GM18508 (cell line): ENCODE data around the gene CUX1.

ENCODE experiments used
- ATAC-seq: cut with Tn5 transposase; IDR thresholded peaks from one replicate; pipeline ENCODE4 v1.9.1; 2021; ENCODE audit warnings: moderate number of reproducible peaks; ENCODE audit not compliant: insufficient read depth, unreplicated experiment

Gene CUX1, protein sequence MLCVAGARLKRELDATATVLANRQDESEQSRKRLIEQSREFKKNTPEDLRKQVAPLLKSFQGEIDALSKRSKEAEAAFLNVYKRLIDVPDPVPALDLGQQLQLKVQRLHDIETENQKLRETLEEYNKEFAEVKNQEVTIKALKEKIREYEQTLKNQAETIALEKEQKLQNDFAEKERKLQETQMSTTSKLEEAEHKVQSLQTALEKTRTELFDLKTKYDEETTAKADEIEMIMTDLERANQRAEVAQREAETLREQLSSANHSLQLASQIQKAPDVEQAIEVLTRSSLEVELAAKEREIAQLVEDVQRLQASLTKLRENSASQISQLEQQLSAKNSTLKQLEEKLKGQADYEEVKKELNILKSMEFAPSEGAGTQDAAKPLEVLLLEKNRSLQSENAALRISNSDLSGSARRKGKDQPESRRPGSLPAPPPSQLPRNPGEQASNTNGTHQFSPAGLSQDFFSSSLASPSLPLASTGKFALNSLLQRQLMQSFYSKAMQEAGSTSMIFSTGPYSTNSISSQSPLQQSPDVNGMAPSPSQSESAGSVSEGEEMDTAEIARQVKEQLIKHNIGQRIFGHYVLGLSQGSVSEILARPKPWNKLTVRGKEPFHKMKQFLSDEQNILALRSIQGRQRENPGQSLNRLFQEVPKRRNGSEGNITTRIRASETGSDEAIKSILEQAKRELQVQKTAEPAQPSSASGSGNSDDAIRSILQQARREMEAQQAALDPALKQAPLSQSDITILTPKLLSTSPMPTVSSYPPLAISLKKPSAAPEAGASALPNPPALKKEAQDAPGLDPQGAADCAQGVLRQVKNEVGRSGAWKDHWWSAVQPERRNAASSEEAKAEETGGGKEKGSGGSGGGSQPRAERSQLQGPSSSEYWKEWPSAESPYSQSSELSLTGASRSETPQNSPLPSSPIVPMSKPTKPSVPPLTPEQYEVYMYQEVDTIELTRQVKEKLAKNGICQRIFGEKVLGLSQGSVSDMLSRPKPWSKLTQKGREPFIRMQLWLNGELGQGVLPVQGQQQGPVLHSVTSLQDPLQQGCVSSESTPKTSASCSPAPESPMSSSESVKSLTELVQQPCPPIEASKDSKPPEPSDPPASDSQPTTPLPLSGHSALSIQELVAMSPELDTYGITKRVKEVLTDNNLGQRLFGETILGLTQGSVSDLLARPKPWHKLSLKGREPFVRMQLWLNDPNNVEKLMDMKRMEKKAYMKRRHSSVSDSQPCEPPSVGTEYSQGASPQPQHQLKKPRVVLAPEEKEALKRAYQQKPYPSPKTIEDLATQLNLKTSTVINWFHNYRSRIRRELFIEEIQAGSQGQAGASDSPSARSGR (N-terminal part only)

DNA sequence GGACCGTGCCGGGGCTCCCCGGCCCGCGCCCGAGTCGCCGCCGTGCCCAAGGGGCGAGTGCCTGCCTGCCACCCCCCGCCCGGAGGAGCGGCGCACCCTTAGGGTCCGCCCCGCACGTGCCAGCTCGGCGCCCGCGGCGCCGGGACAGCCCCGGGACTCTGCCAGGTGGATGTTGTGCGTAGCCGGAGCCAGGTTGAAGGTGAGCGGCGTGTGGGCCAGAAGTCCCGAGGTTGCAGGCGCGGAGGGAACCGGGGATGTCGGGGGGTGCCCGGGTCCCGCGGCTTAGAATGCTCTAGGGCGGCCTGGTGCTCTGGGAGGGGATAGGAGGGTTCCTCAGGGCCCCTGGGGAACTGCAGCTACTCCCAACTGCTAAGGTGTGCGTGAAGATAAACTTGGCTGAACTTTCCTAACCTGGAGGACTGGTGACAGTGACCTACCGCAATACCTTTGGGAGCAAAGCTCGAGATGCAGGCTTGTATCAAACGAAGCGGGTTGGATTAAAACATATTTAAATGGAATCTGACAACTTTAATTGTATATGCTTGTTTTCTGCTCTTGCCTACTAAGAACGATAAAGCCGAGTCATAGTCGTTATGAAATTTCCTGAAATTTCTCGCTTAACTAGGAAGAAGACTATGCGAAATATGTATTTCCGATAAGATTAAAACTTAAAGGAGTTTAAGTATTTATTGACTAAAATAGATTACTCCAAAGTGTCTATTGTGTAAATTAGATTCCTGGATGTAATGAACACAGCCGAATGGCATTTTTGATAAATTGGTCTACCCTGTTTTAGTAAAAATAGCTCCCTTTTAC is at the start of gene CUX1:
TSS of gene CUX1 (plus strand) at position 156 of the 816 bp plus-strand sequence. CDS start at position 170, 14 bp downstream.
- no peak for ATAC-seq

DNA sequence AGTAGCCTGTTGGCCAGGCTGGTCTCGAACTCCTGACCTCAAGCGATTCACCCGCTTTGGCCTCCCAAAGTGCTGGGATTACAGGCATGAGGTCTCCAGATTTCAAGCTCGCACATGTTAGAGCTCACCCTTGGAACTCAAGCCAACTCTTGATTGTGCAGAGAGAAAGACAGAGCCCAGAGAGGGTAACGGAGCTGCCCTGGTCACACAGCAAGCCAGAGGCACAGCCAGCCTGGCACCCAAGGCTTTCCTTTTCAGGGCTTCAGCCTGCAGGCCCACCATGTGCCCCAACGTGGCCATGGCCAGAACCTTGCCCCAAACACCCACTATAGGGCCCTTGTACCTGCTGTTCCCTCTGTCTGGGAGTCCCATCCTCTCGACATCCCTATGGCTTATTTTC is 49.1 kb upstream of the CUX1 start:
- no peak for ATAC-seq

DNA sequence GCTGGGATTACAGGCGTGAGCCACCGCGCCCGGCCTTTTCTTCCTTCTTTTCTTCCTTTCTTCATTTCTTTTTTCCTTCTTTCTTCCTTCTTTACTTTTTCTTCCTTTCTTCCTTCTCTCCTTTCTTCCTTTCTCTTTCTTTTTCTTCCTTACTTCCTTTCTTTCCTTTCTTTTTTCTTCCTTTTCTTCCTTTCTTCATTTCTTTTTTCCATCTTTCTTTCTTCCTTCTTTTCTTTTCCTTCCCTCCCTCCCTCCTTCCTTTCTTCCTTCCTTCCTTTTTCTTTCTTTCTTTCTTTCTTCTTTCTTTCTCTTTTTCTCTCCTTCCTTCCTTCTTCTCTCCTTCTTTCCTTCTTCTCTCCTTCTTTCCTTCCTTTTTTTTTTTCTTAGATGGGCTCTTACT is 47.0 kb upstream of the CUX1 start:
- no peak for ATAC-seq

DNA sequence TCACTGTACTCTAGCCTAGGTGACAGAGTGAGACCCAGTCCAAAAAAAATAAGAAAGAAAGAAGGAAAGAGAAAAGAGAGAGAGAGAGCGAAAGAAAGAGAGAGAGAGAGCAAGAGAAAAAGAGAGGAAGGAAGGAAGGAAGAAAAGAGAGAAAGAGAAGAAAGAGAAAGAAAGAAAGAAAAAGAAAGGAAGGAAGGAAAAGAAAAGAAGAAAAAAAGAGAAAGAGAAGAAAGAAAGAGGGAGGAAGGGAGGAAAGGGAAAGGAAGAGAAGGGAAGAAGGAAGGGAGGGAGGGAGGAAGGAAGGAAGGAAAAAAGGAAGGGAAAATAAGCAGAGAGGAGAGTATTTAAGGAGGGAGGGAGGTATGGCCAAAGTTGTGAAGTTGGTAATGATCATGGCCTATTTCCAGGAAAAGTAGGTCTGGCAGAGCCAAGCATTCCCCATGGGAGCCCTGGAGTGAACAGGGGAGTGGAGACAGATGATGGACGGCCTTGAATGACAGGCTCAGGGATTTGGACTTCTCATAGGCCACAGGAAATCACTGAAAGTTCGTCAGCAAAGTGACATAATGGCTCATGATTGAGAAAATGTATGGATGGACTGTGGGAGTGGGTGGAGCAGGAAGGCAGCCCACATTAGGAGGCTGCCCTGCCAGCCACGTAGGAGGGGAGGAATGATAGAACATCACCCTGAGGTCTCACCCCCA is 44.8 kb upstream of the CUX1 start:
- no peak for ATAC-seq

DNA sequence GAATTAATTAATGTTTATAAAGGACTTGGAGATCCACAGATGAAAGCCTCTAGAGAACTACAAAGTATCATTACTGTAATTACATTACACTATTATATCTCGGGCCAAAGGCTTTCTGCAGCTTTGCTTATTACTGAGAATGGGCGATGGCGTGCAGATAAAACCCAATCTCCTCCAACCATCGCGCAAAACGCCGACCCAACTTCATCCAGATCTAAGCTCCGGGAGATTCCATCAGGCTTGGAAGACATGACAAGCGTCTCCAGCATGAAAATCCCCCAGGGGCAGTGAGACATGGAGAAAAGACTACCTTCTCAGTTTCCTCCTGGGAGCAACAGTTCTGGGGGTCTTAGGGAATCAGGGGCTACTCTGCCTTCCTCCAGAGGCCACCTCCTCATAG is 42.2 kb upstream of the CUX1 start:
- ATAC-seq = no peak

DNA sequence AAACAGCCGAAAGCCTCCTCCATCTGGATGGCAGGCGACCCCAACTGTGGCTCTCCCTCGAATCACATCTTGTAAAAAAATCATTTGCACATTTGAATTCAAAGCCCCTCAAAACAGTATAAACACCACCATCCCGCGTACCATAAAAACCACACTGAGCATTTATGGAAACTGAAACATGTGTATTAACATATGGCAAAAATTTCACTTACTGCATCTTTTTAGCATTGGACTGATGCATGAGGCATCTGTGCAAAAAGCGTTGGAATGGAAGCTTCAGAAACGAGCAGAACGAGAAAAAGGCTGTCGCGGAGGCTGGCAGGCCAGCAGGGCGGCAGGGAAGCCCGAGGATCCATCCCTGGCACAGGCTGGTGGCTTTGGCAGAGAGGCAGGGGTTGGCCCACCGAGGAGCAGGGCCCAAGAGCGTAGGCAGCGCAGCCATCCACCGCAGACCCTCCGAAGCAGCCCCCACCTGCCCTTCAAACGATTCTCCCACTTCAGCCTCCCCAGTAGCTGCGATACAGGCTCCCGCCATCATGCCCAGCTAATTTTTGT is 39.3 kb upstream of the CUX1 start:
- no peak for ATAC-seq

DNA sequence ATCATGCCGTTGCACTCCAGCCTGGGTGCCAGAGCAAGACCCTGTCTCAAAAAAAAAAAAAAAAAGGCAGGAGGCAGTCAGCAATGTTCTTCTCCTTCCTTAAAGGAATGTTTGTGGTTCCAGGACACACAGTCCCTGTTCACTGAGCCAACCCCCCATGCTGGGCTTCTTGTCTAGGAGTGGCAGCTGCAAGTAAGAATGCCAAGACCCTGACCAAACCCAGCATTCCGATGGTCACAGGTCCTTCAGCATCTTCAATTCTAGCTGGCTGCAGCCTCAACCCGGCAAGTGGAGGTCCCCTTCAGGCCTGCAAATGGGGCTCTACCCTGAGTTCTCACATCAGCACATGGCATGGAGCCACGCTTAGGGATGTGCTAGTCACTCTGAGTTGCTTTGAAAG is 38.2 kb upstream of the CUX1 start:
- ATAC-seq = no peak

DNA sequence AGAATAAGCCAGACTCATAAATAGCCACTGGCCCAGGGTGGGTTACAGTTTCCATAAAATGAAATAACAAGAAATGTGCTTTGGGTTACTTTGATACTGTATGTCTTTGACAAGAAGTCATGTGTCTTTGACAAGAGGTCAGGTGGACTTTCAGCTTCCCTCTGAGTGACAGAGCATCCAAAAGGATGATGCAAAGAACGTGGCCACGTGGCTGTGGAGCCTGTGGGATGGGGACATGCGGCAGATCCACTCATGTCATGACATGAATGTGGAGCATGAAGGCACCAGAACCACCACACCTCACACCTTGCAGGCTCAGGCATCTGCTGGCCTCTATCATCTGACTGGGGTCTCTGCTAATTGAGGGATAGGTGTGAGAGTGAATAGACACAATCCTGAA is 37.1 kb upstream of the CUX1 start:
- ATAC-seq = no peak

DNA sequence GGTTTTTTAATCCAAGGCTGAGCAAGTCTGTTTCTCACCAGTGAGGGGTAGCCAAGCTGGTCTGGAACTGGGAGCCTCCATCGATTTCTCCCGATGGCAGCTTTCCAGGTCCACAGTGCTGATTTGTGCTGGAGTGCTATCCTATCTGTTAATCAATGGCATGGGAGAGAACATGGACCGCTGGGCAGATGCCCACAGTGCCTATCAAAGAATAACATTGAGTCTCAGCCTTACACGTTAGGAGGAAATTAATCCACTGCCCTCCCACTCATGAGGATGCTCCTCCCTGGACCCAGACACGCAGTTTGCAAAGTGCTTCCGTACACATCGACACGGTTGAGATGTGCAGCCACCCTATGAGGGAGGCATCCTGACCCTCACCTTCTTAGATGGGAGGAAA is 36.0 kb upstream of the CUX1 start:
- no peak for ATAC-seq

DNA sequence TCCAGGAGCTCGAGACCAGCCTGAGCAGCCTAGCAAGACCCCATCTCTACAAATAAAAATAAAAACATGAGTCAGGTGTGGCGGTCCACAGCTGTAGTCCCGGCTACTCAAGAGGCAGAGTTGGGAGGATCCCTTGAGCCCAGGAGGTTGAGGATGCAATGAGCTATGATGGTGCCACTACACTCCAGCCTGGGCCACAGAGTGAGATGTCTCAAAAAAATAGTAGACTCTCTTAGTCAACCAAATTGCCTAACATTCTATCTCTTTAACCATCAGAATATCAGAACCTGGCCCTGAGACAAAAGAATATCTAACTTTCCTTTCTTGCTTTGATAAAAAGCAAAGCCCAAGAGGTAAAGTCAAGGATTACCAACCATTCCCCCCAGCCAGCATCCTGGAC is 35.0 kb upstream of the CUX1 start:
- no peak for ATAC-seq

DNA sequence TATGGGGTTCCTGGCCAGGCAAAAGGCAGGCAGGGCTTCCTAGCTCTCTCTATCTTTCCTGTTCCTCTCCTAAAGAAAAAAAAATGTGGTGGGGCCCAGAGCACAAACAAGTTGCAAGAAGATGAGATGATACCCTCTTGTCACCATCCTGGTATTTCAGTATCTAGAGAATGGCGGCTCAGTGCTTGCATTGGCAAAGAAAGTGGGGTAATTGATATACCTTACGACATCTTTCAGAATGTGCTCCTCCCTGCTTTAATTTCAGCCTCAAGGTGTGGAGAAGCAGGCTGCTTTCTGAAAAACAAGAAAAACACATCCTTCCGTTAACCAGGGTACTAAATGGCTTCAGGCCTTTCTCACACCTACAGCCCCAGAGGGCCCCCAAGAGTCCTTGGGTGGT is 34.5 kb upstream of the CUX1 start:
- ATAC-seq = no peak

DNA sequence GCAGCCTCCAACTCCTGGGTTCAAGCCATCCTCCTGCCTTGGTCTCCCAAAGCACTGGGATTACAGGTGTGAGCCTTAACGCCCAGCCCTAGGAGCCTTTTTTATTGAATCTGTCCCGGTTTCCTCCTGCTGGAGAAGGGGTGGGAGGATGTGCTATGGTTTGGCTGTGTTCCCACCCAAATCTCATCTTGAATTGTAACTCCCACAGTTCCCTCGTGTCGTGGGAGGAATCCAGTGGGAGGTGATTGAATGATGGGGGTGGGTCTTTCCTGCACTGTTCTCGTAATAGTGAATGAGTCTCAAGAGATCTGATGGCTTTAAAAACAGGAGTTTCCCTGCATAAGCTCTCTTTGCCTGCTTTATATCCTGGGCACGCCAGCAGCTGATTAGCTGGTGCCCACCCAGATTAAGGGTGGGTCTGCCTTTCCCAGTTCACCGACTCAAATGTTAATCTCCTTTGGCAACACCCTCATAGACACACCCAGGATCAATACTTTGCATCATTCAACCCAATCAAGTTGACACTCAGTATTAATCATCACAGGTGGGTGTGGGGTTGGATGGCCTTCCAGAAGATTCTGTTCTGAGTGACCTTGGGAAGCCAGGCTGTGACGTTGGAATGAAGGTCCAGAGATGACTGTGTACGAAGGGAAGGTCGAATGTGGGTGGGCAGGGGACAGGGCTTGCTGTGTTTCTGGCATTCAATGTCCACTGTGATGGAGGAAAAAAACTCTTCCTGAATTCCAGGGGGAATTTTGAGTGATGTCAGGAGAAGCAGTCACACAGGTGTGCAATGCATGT is 33.8 kb upstream of the CUX1 start:
- ATAC-seq = no peak

DNA sequence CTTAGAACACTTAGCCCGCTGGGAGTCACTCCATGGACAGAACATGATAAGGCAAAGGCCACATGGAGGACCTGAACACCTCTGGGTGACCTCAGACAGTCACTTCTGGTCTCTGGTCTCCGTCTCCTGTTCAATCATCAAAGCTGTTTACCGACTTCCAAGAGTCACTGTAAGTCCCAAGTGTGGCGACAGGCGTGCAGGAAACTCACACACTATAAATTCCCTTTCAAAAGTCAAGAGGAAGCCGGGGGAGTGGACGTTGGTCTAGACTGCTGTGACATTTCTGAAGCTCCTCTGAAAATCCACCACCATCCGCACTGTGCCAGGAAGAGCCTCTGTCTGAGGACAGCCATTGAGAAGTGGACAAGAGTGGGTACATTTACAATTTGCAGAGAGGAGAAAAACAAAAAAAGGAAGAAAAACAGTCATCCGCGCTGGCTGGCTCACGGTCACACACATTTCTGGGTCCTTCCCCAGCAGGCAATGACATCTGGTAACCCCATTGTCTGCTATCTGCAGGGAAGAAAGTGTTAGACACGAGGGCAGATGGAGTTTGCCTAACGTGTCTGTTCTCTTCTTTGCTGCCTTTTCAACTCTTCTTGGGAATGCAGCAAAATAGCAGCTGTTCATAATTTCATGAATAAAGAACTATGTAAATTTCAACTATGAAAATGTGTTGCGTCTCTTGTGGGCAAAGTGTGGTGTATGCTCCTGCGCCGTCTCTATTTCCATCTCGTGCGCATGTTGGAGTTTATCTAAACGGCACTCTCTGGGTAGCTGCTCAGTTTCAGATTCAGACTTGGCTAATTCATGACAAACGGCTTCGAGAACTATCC is 32.9 kb upstream of the CUX1 start:
- ATAC-seq = no peak

DNA sequence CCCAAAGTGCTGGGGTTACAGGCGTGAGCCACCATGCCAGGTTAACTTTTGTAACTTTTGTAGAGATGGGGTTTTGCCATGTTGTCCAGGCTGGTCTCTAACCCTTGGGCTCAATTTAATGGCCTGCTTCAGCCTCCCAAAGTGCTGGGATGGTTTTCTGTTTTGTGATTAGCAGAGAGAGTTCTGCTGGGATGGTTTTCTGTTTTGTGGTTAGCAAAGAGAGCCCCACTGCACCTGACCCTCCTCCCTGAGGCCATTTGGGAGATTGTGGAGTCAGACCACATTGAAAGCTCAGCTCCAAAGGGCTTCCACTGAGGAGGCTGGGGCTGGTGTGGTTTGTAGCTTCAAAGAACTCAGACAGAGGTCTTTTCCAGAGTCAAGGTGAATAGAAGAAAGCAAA is 29.6 kb upstream of the CUX1 start:
- ATAC-seq = no peak

DNA sequence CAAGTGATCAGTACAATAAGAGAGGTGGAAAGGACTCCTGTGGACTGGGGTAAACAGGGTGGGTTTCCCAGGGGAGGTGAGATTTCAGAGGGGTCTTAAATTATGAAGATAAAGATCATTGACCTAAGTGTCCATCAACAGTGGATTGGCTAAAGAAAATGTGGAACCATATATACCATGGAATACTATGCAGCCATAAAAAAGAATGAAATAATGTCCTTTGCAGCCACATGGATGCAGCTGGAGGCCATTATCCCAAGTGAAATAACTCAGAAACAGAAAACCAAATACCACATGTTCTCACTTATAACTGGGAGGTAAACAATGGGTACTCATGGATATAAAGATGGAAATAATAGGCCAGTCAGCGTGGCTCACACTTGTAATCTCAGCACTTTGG is 28.9 kb upstream of the CUX1 start:
- ATAC-seq = no peak

DNA sequence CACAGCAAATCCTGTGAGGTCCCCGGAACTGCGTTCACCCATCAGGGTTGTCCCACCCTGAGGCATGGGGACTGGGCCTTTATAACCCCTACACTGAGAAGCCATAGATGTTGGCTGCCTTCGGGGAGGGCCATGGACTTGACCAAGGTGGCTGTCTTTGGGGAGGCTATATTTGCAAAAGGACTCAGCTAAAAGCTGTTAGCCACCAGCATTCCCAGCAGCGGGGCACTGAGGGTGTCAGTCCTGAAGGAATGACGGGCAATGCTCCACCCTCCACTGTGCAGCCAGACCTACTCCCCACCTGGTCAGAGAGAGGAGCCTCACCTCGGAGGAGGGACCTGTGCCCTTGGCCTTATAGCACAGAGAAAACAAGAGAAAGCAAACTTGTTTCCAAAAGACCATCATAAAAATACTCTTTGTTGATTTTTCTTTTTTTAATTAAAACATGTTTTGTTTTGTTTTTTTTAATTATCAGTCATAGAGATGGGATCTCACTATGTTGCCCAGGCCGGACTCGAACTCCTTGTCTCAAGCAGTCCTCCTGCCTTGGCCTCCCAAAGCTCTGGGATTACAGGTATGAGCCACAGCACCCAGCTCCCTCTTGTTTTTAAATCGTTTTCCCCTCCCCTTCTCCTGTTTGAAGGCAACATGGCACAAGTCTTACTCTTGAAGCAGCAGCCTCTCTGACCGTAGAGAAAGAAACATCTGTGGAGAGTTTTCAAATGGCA is 26.7 kb upstream of the CUX1 start:
- ATAC-seq = no peak
